Hepatocyte (in vitro differentiated cells): Measurements from ENCODE around the gene TRIM14.

ENCODE experiments used
- CTCF ChIP-seq: fragments of 200-600 bp; sonication (generic); IDR thresholded peaks from 2 replicates; pipeline ENCODE4 v1.5.1; 2016; ENCODE audit warnings: antibody characterized with exemption, mild to moderate bottlenecking; ENCODE audit not compliant: poor library complexity
- EZH2 ChIP-seq: fragments of 200-600 bp; sonication (generic); IDR thresholded peaks from 2 replicates; pipeline ENCODE4 v1.6.1; 2016; ENCODE audit warnings: antibody characterized with exemption, mild to moderate bottlenecking, borderline replicate concordance
- EZH2phosphoT487 ChIP-seq: fragments of 200-600 bp; sonication (generic); IDR thresholded peaks from one replicate; pipeline ENCODE4 v1.6.1; 2018; ENCODE audit warnings: antibody characterized with exemption, mild to moderate bottlenecking, low read depth, moderate library complexity; ENCODE audit not compliant: unreplicated experiment, severe bottlenecking

GRCh38 chr9:98129451-98129881 lies 10.4 kb upstream of the TRIM14 start:
- TF ChIP-seq CTCF (no peak), EZH2 (no peak), EZH2phosphoT487 (no peak)
